Cerebellar cortex (tissue), 1 donor: ENCODE measurements around the gene RHEB.

ENCODE experiments used
- DNase-seq: peaks from one replicate; pipeline ENCODE4 v3.0.0-alpha.2; 2015; ENCODE audit warnings: low spot score

RHEB gene

GRCh38 chr7:151503902-151504714 is 15.6 kb downstream of the RHEB start:
- no peak for DNase-seq

DNA sequence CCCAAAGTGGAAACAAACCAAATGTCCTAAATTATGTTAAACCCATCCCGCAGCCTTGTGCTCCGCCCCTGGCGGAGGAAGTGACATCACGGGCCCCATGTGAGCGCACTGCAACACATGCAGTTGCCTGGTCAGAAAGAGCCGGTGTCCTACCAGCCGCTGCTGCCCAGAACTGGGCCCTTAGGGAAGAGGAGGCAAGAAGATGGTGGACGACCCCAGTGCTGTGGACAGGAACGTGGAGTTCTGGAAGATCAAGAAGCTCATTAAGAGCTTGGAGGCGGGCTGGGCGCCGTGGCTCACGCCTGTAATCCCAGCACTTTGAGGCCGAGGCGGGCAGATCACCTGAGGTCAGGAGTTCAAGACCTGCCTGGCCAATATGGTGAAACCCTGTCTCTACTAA is 18.0 kb downstream of the RHEB start:
- DNase-seq = no peak

DNA sequence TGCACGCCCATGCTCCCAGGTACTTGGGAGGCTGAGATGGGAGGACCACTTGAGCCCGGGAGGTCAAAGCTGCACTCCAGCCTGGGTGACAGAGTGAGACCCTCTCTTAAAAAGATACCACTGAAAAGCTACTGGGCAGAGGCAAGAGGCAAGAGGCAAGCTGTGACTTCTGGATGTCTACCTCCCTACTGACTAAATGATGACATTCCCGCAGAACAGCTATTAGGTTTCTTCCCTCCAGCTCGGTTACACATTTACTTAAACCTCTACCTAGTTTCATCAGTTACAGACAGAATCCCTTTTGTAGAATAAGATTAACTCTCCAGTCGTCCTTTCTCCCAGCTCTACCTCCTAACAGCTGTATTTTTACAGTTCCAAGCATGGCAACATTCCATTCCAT is 21.2 kb downstream of the RHEB start:
- no peak for DNase-seq

- DNase-seq = no peak
Measured at GRCh38 chr7:151497306-151497871, 22.3 kb downstream of the RHEB start.

DNA sequence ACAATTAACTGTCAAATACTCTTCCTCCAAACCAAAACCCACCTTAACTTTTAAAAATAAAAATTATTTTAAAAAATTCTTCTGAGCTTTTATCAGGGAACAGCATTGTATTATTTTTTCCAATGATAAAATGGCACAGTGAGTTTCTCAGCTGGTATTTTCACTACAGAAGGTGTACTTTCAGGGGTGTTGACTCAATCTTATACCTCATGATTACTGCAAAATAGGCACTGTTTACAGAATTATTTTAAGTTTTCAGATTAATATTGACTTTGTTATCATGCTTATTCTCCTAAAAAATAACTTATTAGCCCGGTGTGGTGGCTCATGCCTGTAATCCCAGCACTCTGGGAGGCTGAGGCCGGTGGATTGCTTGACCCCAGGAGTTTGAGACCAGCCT is 24.3 kb downstream of the RHEB start:
- DNase-seq = no peak

- DNase-seq = no peak
Measured at GRCh38 chr7:151494298-151495284, 25.1 kb downstream of the RHEB start.

- DNase-seq = no peak
Measured at GRCh38 chr7:151493083-151493482, 26.6 kb downstream of the RHEB start.

- DNase-seq = no peak
Measured at GRCh38 chr7:151491859-151492258, 27.8 kb downstream of the RHEB start.

GRCh38 chr7:151490456-151491105 is 29.1 kb downstream of the RHEB start:
- DNase-seq = no peak

- no peak for DNase-seq
Measured at GRCh38 chr7:151489498-151489897, 30.2 kb downstream of the RHEB start.

- DNase-seq = no peak
Measured at GRCh38 chr7:151488096-151488495, 31.6 kb downstream of the RHEB start.

GRCh38 chr7:151487228-151487627 is 32.5 kb downstream of the RHEB start:
- no peak for DNase-seq

DNA sequence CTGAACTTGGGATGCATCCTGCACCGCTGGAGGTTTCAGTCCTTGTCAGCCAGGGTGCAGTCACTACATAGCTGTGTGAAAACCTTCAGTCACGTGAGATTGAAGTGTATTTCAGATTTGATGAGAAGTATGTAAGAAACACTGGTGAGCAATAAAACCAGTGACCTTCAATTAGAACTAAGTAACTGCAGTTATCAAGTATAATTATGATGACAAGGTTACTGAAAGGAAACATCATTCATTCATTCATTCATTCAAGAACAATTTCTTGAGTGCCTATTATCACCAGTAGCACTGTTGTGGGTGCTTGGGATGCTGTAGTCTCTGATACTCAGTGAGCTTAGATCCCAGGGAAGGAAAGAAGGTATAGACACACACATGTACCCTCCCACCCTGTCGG is 33.6 kb downstream of the RHEB start:
- no peak for DNase-seq

- DNase-seq = no peak
Measured at GRCh38 chr7:151484971-151485707, 34.6 kb downstream of the RHEB start.

DNA sequence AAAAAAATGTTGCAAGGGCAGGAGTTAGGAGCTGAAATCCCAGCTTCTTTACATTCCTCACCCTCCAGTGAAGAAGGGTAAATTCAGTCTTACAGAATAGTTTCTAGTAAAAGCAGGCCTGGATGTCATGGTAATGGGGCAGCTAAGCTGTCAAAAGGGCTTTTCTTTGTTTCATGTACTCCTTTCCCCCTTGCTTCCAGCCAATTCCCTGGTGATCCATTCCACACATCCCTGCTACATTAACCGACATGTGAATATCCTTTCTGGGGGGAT is 36.0 kb downstream of the RHEB start:
- DNase-seq = no peak

DNA sequence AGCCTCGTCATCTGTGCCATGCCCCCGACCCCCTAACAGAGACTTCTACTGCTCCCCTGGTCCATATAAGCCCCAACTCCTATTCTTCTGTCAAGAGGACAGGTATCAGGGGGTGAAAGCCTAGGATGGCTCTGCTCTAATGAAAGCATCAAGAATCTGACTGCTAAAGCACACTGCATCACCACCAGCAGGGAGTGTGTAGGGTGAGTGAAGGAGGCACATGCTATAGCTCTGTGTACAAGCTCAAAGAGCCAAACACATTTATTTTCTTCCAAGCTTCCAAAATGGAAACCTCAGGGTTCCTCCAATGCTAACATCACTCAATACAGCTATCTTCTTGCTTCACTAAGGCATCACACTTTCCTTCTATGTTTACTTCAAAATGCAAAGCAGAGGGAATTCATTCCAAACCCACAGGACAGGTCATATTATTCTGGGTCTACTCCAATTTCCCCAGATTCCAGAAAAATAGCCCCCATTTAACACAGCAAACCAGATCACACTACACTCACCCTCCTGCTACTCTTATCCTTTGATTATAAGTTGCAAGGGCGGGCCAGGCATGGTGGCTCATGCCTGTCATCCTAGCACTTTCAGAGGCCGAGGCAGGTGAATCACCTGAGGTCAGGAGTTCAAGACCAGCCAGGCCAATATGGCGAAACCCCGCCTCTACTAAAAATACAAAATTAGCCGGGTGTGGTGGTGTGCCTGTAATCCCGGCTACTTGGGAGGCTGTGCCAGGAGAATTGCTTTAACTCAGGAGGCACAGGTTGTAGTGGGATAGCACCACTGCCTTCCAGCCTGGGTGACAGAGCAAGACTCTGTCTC is 36.6 kb downstream of the RHEB start:
- DNase-seq = no peak

DNA sequence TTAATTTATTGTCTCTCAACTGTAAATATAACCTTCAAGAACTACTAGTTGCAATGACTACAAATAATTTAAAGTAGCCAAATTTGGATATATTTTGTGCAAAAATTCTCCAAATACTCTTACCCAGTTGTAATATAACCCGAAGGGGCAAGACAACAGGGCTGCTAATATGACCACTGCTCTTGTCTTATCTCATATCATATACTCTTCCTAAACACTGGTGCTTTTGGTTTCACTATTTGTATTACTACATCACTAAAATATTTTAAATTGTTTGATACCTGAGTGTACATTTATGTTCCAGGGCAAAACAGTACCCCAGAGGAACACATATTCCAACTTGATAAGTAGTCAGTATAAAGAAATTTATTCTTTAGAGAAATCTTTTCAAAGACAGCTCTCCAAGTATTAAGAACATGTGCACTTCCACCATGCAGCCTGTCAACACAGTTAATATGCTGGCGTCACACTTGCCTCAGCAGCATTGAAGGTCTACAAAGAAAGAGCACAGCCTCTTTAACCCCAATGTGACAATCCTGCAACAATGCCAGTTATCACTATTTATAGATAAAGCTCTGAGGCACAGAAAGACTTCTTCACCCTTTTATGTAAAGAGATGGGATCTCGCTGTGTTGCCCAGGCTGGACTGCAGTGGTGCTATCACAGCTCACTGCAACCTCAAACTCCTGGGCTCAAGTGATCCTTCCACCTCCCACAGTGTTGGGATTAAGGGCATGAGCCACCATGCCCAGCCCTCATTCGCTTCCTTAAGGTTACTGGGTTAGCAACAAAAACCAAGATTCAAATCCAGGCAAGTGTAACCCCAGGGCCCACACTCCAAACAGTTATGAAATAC is 37.8 kb downstream of the RHEB start:
- DNase-seq = no peak

DNA sequence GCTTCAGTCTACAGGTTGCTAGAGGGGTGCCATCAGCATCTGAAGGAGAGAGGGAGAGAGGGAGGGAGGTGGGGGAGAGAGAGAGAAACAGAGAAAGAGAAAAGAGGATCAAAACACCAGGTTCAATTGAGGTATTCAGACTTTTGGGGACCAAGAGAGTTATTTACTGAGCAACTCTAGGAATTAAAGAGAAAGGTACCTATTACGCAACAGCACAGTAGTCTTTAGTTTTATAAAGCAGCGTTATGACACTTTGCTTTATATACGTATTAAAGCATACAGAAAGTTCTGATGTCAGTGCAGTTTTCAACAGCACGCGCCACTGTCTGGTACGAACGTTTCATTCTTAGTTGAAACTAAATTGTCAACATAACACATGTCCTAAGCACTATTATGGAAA is 41.8 kb downstream of the RHEB start:
- no peak for DNase-seq

DNA sequence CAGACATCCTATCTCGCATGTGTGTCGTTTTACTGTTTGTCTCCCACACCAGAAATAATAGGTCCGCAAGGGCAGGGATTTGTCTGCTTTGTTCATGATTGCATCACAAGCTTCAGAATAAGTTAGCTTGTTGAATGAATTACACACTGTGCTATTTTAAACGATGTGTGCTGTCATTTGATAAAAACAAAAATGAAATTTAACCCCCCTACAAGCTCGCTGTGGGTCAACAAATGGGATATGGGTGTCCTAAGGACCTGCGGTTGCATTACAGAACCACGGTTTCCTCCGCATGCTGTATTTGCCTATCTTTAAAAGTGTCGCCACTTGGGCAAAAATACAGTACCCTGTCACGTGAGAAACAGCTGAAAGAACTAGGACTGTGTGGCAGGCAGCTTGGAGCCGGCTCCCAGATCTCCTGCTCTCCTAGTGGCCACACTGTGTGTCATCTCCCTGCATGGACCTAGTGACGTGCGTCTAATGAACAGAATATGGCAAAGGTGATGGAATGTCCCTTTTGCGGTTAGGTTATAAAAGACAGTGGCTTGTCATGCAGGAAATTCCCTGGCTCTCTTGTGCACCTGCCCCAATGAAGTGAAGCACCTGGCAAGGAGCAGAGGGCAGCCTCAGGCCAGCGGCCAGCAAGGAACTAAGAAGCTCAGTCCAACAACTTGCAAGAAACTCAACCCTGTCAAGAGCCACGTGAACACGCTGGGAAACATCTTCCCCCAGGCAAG is 46.9 kb downstream of the RHEB start:
- DNase-seq = no peak
